SIG-M5 (cell line): ENCODE data around the gene IQSEC1.

Experiments used
- DNase-seq: peaks from one replicate; lab custom pipeline; 2025; lab: John Stamatoyannopoulos, UW

IQSEC1 gene

GRCh38 chr3:12907296-12907695 lies 165.9 kb downstream of the IQSEC1 start:
- no peak for DNase-seq

- DNase-seq = no peak
These were observed 166.3 kb downstream of the IQSEC1 start for GRCh38 chr3:12906916-12907290.

GRCh38 chr3:12906141-12906915 lies 166.9 kb downstream of the IQSEC1 start:
- no peak for DNase-seq

- no peak for DNase-seq
These were observed 167.7 kb downstream of the IQSEC1 start for GRCh38 chr3:12905316-12906071.

GRCh38 chr3:12904951-12905315 lies 168.3 kb downstream of the IQSEC1 start:
- DNase-seq = no peak

GRCh38 chr3:12903881-12904280 lies 169.3 kb downstream of the IQSEC1 start:
- no peak for DNase-seq

- no peak for DNase-seq
These were observed 170.0 kb downstream of the IQSEC1 start for GRCh38 chr3:12903000-12903800.

- no peak for DNase-seq
These were observed 170.8 kb downstream of the IQSEC1 start for GRCh38 chr3:12902181-12902999.

- no peak for DNase-seq
These were observed 171.6 kb downstream of the IQSEC1 start for GRCh38 chr3:12901623-12902045.

GRCh38 chr3:12900885-12901411 lies 172.3 kb downstream of the IQSEC1 start:
- no peak for DNase-seq

GRCh38 chr3:12898965-12899755 lies 174.1 kb downstream of the IQSEC1 start:
- no peak for DNase-seq

GRCh38 chr3:12898290-12898964 lies 174.8 kb downstream of the IQSEC1 start:
- no peak for DNase-seq

GRCh38 chr3:12897381-12898289 lies 175.6 kb downstream of the IQSEC1 start:
- DNase-seq = no peak

- no peak for DNase-seq
These were observed 176.9 kb downstream of the IQSEC1 start for GRCh38 chr3:12896063-12896985.

- no peak for DNase-seq
These were observed 177.7 kb downstream of the IQSEC1 start for GRCh38 chr3:12895391-12896062.

- no peak for DNase-seq
These were observed 178.6 kb downstream of the IQSEC1 start for GRCh38 chr3:12894629-12895028.

GRCh38 chr3:12893852-12894251 lies 179.4 kb downstream of the IQSEC1 start:
- no peak for DNase-seq
